Endothelial cell of umbilical vein (primary cell): ENCODE results near the gene SNRPA.

Experiments used
- POLR2A ChIP-seq: IDR thresholded peaks from 2 replicates; pipeline ENCODE4 v1.6.1; 2012; ENCODE audit warnings: low read depth, mild to moderate bottlenecking, control low read depth, low read length
- TF ChIP-seq, protein P1 (sequence below), 2 donors: IDR thresholded peaks; 1 replicate in 1 of 2; 2 replicates in 1 of 2; pipeline ENCODE4 v1.5.1; 2011; ENCODE audit warnings: low read length in 2 of 2, mild to moderate bottlenecking in 2 of 2, moderate library complexity in 2 of 2, control low read depth in 1 of 2, inconsistent platforms in 1 of 2, low read depth in 1 of 2; ENCODE audit not compliant: insufficient read depth in 1 of 2; ENCODE audit errors: extremely low read depth in 1 of 2

DNA sequence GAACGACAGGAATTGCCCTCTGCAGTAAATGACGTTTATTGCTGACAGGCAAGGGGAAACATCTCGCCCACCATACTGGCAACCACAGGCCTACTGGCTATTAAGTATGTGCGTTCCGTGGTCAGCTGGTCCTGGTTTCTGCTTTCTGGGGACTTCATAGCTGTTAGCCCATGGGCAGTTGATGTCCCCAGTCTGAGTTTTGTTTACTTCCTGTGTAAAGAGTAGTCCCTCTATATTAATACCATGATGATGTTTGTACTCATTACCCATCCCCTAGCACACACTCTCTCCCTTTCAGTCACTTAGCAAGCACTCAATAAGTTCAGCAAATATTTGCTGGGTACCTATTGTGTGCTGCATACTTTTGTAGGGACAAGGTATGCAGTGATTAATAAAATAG, 17.9 kb downstream of the SNRPA start:
- TF ChIP-seq, protein P1, sequence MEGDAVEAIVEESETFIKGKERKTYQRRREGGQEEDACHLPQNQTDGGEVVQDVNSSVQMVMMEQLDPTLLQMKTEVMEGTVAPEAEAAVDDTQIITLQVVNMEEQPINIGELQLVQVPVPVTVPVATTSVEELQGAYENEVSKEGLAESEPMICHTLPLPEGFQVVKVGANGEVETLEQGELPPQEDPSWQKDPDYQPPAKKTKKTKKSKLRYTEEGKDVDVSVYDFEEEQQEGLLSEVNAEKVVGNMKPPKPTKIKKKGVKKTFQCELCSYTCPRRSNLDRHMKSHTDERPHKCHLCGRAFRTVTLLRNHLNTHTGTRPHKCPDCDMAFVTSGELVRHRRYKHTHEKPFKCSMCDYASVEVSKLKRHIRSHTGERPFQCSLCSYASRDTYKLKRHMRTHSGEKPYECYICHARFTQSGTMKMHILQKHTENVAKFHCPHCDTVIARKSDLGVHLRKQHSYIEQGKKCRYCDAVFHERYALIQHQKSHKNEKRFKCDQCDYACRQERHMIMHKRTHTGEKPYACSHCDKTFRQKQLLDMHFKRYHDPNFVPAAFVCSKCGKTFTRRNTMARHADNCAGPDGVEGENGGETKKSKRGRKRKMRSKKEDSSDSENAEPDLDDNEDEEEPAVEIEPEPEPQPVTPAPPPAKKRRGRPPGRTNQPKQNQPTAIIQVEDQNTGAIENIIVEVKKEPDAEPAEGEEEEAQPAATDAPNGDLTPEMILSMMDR (IDR thresholded peaks at IDR 0.05; ENCODE audit: extremely low read depth in 1 of 2, insufficient read depth in 1 of 2, low read depth in 1 of 2, low read length in 2 of 2): no peak
- no peak for TF ChIP-seq POLR2A
